Pancreas (tissue), 10 donors: ENCODE results near the gene LAMC2. TPM values are rescaled to one million over a fixed set of nuclear protein-coding genes. Genes with fewer than 3 reads are reported as not detected.

Source experiments
- ATAC-seq, 4 donors: fragments of 200-7000 bp; cut with Tn5 transposase; one replicate each; pipeline versions ENCODE4 v1.8.0 to v1.9.1; 2020; ENCODE audit warnings: mild to moderate bottlenecking in 4 of 4, moderate library complexity in 4 of 4
- DNase-seq, 6 donors: peaks; one replicate each; pipeline ENCODE4 v3.0.0-alpha.2; 2020
- FAIRE-seq: peaks from 2 replicates; lab custom pipeline; 2012; peaks lifted over from hg19 to GRCh38; lab: Jason Lieb, UNC
- H3K27ac ChIP-seq, 4 donors: fragments of 200-600 bp; sonication (generic); 1 replicate in 3 of 4; 2 replicates in 1 of 4; pipeline versions ENCODE4 v1.5.0 to v1.8.0; 2020
- H3K27me3 ChIP-seq, 4 donors: fragments of 200-600 bp; one replicate each; pipeline ENCODE4 v1.8.0; 2021
- H3K36me3 ChIP-seq, 3 donors: fragments of 200-600 bp; sonication (generic) in 1 of 3; one replicate each; pipeline versions ENCODE4 v1.5.0 to v1.8.0; 2020 to 2021
- H3K4me1 ChIP-seq, 3 donors: fragments of 200-600 bp; one replicate each; pipeline ENCODE4 v1.8.0; 2021
- H3K4me3 ChIP-seq, 4 donors: fragments of 200-600 bp; sonication (generic) in 2 of 4; one replicate each; pipeline versions ENCODE4 v1.5.0 to v1.8.0; 2020 to 2021
- H3K9me3 ChIP-seq, 4 donors: fragments of 200-600 bp; one replicate each; pipeline ENCODE4 v1.8.0; 2021
- CTCF ChIP-seq, 4 donors: fragments of 200-600 bp; sonication (generic) in 3 of 4; IDR thresholded peaks; one replicate each; pipeline versions ENCODE4 v1.5.0 to v1.8.0; 2021; ENCODE audit warnings: antibody characterized with exemption in 4 of 4
- WGBS, 2 donors: extraction: QIAGEN DNeasy Blood & Tissue Kit; methylation state at CpG; one replicate each; pipeline ENCODE4 v1.1.7; 2013; 5-methylcytosine and 5-hydroxymethylcytosine counted together
- intact Hi-C, 3 donors: fragments of 100-400 bp; cut with DNase I; formaldehyde crosslinking; loops; one replicate each; pipeline versions ENCODE4 v1.11.1 to v1.14.2; 2022
- polyA plus RNA-seq, 2 donors: library from polyadenylated mRNA; stranded (reverse); fragments of 200-250 nt; gene quantifications; one replicate each; pipeline ENCODE4 v1.2.3, GENCODE V29; 2013
- total RNA-seq, 6 donors: library from RNA; stranded (reverse); fragmentation: NEBNext Ultra II Directional in 4 of 6; extraction: Animal tissue kit (Norgen Biotek cat#: 25700) in 4 of 6; gene quantifications; one replicate each; pipeline versions ENCODE4 v1.2.1 to v1.2.4, GENCODE V29; 2021 to 2023
- donor health status: healthy with polysubstance abuse.
- donor health status: DM: no; HTN: no; CAD: no; lungs with moderate emphysema.
- donor health status: DM: no; HTN: no; CAD: no.
- donor health status: control.
- donor health status: control.
- donor health status: Bipolar disorder and iron deficiency.
- donor health status: DM: yes; HTN: yes; CAD: no.
- donor health status: DM: no; HTN: no; CAD: no.
- donor health status: DM: no; HTN: no; CAD: no.
- donor health status: DM: yes; HTN: yes; CAD: no.

Gene LAMC2
- total and polyA plus RNA-seq, 8 donors: 1.3 to 31.2 (median 2.2) TPM

- intact Hi-C loops: no loop called here
- no peak for FAIRE-seq
- no peaks in the 10 kb centered on the region for H3K4me1 ChIP-seq
- H3K27me3 ChIP-seq: no peaks in the 10 kb centered on the region
- H3K36me3 ChIP-seq: no peaks in the 10 kb centered on the region
- no peak for ATAC-seq
- no peaks in the 10 kb centered on the region for H3K9me3 ChIP-seq
- H3K27ac ChIP-seq: no peak overlapping the region
- H3K4me3 ChIP-seq: no peak overlapping the region
- no peak for DNase-seq
- WGBS, 2 donors: 64 to 68% methylated on average over 6 of the region's 6 CpGs
- no peak for TF ChIP-seq CTCF (IDR thresholded peaks at IDR 0.05)
Observed at GRCh38 chr1:183263886-183264602, 78.0 kb downstream of the LAMC2 start.

GRCh38 chr1:183267646-183268431 lies 81.8 kb downstream of the LAMC2 start:
- H3K27ac ChIP-seq: no peak overlapping the region
- TF ChIP-seq CTCF (IDR thresholded peaks at IDR 0.05): no peak
- H3K36me3 ChIP-seq: no peaks in the 10 kb centered on the region
- DNase-seq (no peak), ATAC-seq (peak in 3 of 4 donors; percentile 31 to 72 (median 50)), FAIRE-seq (no peak)
- no peak overlapping the region for H3K4me3 ChIP-seq
- WGBS, 2 donors: 57 to 66% methylated on average over 7 of the region's 7 CpGs
- no peaks in the 10 kb centered on the region for H3K9me3 ChIP-seq
- no peaks in the 10 kb centered on the region for H3K27me3 ChIP-seq
- intact Hi-C loops: no loop called here
- H3K4me1 ChIP-seq: no peaks in the 10 kb centered on the region

- no peaks in the 10 kb centered on the region for H3K4me1 ChIP-seq
- no peak for FAIRE-seq
- DNase-seq: no peak
- H3K9me3 ChIP-seq: no peaks in the 10 kb centered on the region
- TF ChIP-seq CTCF (IDR thresholded peaks at IDR 0.05): no peak
- no peak overlapping the region for H3K27ac ChIP-seq
- WGBS, 2 donors: 41 to 52% methylated on average over 5 of the region's 5 CpGs
- intact Hi-C loops: no loop called here
- H3K36me3 ChIP-seq: no peaks in the 10 kb centered on the region
- peak in 1 of 4 donors; percentile 17 for ATAC-seq
- no peaks in the 10 kb centered on the region for H3K27me3 ChIP-seq
- no peak overlapping the region for H3K4me3 ChIP-seq
Observed at GRCh38 chr1:183270541-183271141, 84.6 kb downstream of the LAMC2 start.

- Histone ChIP-seq H3K36me3 (no peaks in the 10 kb centered on the region), H3K27me3 (no peaks in the 10 kb centered on the region), H3K4me3 (no peak overlapping the region), H3K27ac (no peak overlapping the region), H3K9me3 (no peaks in the 10 kb centered on the region), H3K4me1 (no peaks in the 10 kb centered on the region)
- intact Hi-C loops: no loop called here
- DNase-seq: no peak
- ATAC-seq: no peak
- 71 to 79% methylated on average over 4 of the region's 4 CpGs for WGBS, 2 donors
- FAIRE-seq: no peak
- TF ChIP-seq CTCF (IDR thresholded peaks at IDR 0.05): no peak
Observed at GRCh38 chr1:183272390-183272848, 86.4 kb downstream of the LAMC2 start.
